MM.1S (cell line): ENCODE measurements around the gene RCAN1.

Experiments
- CTCF ChIP-seq: fragments of 300-600 bp; sonication (generic); IDR thresholded peaks from 2 replicates; pipeline ENCODE4 v1.5.1; 2016; ENCODE audit warnings: antibody characterized with exemption, low read length, mixed read lengths
- EZH2phosphoT487 ChIP-seq: fragments of 300-600 bp; sonication (generic); IDR thresholded peaks from 2 replicates; pipeline ENCODE4 v1.6.1; 2018; ENCODE audit warnings: antibody characterized with exemption, low read length

DNA sequence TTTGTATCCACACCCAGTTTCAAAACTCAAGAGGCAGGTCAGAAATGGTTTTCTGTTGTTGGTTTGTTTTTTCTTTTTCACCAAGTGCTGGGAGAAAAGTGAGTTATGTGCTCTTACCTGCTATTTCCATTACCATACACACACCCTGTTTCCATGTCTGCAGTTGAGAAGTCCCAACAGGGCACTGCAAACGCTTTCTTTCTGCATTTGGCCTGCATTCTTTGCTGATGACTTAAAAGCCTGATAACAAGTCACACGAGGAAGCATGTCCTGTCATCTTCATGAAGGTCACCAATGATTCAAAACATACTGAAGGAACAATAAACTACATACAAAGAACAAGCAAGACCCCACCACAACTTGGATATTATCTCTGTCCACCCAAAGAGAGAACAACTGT is 78.1 kb downstream of the RCAN1 start:
- TF ChIP-seq CTCF (no peak), EZH2phosphoT487 (no peak)
